Smooth muscle cell of the umbilical artery (primary cell): ENCODE data around the gene TRMU. TPM values are rescaled to one million over a fixed set of nuclear protein-coding genes. Genes with fewer than 3 reads are reported as not detected.

Experiments
- total RNA-seq: library from RNA; depleted of rRNA; stranded (reverse); fragments of >200 nt; gene quantifications from 2 replicates; pipeline ENCODE4 v1.2.3, GENCODE V29; 2014

TRMU gene, protein sequence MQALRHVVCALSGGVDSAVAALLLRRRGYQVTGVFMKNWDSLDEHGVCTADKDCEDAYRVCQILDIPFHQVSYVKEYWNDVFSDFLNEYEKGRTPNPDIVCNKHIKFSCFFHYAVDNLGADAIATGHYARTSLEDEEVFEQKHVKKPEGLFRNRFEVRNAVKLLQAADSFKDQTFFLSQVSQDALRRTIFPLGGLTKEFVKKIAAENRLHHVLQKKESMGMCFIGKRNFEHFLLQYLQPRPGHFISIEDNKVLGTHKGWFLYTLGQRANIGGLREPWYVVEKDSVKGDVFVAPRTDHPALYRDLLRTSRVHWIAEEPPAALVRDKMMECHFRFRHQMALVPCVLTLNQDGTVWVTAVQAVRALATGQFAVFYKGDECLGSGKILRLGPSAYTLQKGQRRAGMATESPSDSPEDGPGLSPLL
- total RNA-seq = 35.9 and 46.9 TPM in 2 replicates

DNA sequence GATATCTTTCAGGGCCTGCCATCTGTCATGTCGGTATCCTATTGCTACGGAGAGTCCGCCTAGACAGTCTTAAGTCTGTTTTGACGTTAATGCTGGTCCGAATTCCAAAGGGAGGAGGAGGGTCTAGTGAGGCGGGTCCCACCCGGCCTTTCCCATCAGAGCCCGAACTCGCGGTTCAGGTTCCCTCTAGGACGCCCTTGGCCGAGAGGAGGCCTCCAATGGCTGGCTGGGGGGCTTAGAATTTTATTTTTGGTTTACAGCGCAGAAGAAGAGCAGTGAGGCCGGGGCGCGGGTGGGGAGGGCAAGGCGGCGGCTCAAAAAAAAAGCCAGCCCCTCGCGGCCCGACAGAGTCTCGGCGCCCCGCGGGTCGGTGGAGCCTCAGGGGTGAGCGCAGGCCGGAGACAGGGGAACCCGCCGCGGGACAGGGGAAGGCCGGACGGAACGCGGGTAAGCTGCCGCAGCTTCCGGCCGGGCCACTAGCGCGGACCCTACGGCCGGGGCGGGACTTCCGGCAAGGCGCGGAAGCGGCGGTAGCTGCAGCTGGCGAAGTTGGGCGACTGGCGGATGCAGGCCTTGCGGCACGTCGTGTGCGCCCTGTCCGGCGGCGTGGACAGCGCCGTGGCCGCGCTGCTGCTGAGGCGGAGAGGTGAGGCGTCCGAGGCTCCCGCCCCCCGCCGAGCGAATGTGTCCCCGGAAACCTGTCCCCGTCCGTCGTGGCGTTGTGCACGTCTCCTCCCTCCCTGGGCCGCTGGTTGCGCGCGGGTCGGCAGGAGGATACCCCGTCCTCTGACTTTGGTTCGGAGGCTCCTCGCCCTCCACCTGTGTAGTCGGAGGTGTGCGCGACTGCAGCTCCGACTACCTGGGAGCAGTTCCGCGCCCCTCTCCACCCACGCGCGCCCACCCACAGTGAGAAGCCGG is at the start of gene TRMU:
TRMU (plus strand) TSS at position 514 of the 918 bp plus-strand sequence; CDS start at position 565, 51 bp downstream.

DNA sequence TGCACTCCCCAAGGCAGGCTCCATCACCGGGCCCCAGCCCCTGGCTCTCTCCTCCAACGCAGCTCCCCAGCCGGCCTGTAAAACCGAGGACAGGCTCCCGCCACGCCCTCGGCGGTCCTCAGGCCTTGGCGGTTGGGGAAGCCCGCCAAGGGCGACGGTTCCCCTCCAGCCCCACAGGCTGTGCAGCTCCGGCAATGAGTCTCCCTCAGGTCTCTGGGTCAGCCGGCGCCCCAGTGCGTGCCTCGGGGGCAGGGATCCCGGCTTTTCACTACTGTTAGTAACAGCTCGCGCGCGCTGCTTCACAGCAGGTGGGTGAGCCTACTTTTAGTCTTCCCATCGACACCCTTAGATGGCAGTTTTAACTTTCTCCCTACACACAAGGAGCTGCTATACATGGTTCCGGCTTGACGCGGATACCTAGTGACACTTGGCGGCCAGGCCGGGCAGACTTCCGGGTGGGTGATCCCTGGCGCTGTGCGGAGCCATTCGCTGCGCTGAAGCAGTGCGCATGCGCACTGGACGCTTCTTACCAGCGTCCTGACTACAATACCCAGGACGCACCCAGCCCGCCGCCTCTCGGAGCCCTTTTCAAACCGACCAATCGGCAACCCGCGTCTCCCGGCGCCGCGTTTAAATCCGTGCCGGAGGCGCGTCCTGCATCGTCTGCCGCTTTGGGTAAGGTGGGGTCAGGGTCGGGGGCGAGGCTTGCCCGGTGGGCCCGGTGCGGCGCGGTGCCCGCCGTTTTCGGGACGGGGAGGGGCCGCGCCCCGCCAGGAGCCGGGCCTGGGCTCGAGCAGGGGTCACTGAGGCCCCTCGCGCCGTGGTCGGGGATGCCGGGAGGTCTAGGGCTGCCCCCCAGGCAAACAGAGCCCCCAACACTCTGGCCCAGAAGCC is 39.0 kb upstream of the TRMU start, which contains the start of gene GTSE1:
GTSE1 (plus strand) TSS at position 614 of the 894 bp plus-strand sequence. CDS start 531 bp downstream, outside the sequence.

Other genes starting within 250 kb of the TRMU start
- 16.6 and 17.7 TPM in 2 replicates for gene PPARA, start 185.2 kb upstream of the TRMU start, total RNA-seq
- gene CDPF1, start 85.4 kb upstream of the TRMU start, total RNA-seq = 7.4 and 10.4 TPM in 2 replicates
- gene PKDREJ, start 72.4 kb upstream of the TRMU start, total RNA-seq = under 0.01 TPM in 1 of 2 replicates, not detected in the other
- 24.6 and 35.9 TPM in 2 replicates for gene TTC38, start 67.7 kb upstream of the TRMU start, total RNA-seq
- 0.59 and 5.1 TPM in 2 replicates for gene GTSE1, start 38.8 kb upstream of the TRMU start, total RNA-seq
- gene CELSR1, start 201.9 kb downstream of the TRMU start, total RNA-seq = 1.5 and 7.3 TPM in 2 replicates